Inflammatory macrophage treated with lipopolysaccharide for 1 hour (primary cell): Measurements from ENCODE around the gene PCDHA10.
A peak's percentile ranks its signal among the peaks of the same experiment; 100 is the strongest.
"Not testable (repeated sequence)": the region's sequence is repeated elsewhere in the genome, so short reads cannot be mapped to it uniquely, and the experiment has no call there.

ENCODE experiments used
- DNase-seq, 2 donors: peaks; one replicate each; pipeline ENCODE4 v3.0.0-alpha.2; 2020 to 2022

PCDHA10 gene

GRCh38 chr5:140842798-140843733 lies 12.6 kb upstream of the PCDHA10 start:
- no peak for DNase-seq

- not testable (repeated sequence) for DNase-seq
Measured at GRCh38 chr5:140848139-140849102, 7.3 kb upstream of the PCDHA10 start, which contains the start of gene PCDHA9. PCDHA9 (plus strand) TSS chr5:140848382; CDS start chr5:140848496, 114 bp downstream.

GRCh38 chr5:140849831-140850634 lies 5.7 kb upstream of the PCDHA10 start:
- not testable (repeated sequence) for DNase-seq

- no peak for DNase-seq
Measured at GRCh38 chr5:140857177-140857986, 1.7 kb downstream of the PCDHA10 start.

GRCh38 chr5:140857987-140858240 lies 2.2 kb downstream of the PCDHA10 start:
- no peak for DNase-seq

GRCh38 chr5:140862441-140863295 lies 7.0 kb downstream of the PCDHA10 start:
- DNase-seq = no peak

GRCh38 chr5:140868721-140869554 lies 13.2 kb downstream of the PCDHA10 start, which contains the start of gene PCDHA11:
PCDHA11 (plus strand) TSS chr5:140868957; CDS start chr5:140869104, 147 bp downstream.
- no peak for DNase-seq

GRCh38 chr5:140869555-140869886 lies 13.8 kb downstream of the PCDHA10 start:
- DNase-seq = peak in 1 of 2 donors; percentile 0

GRCh38 chr5:140870221-140871201 lies 14.8 kb downstream of the PCDHA10 start:
- DNase-seq = no peak

- no peak for DNase-seq
Measured at GRCh38 chr5:140875085-140876065, 19.7 kb downstream of the PCDHA10 start, which contains the start of gene PCDHA12. PCDHA12 (plus strand) TSS chr5:140875308; CDS start chr5:140875473, 165 bp downstream.

- DNase-seq = not testable (repeated sequence)
Measured at GRCh38 chr5:140876541-140877261, 21.0 kb downstream of the PCDHA10 start.

GRCh38 chr5:140877262-140877581 lies 21.5 kb downstream of the PCDHA10 start:
- DNase-seq = no peak

- DNase-seq = no peak
Measured at GRCh38 chr5:140881889-140882590, 26.3 kb downstream of the PCDHA10 start, which contains the start of gene PCDHA13. PCDHA13 (plus strand) TSS chr5:140882124; CDS start chr5:140882269, 145 bp downstream.

- no peak for DNase-seq
Measured at GRCh38 chr5:140882591-140882899, 26.8 kb downstream of the PCDHA10 start.

- no peak for DNase-seq
Measured at GRCh38 chr5:140883373-140883772, 27.7 kb downstream of the PCDHA10 start.
